HepG2 (cell line): ENCODE measurements around the gene SLCO2B1. TPM values are rescaled to one million over a fixed set of nuclear protein-coding genes. Genes with fewer than 3 reads are reported as not detected.

Experiments
- ATRX ChIP-seq: sonication (generic); formaldehyde crosslinking; IDR thresholded peaks from 2 replicates; pipeline ENCODE4 v1.4.0; 2020; ENCODE audit warnings: missing genetic modification reagents, borderline replicate concordance
- HDAC1 ChIP-seq: sonication (generic); formaldehyde crosslinking; IDR thresholded peaks from 2 replicates; pipeline ENCODE4 v1.5.1; 2020; ENCODE audit warnings: mild to moderate bottlenecking, missing genetic modification reagents
- REXO4 ChIP-seq: sonication (generic); formaldehyde crosslinking; IDR thresholded peaks from 2 replicates; pipeline ENCODE4 v1.8.0; 2022; ENCODE audit warnings: missing genetic modification reagents, mild to moderate bottlenecking, borderline replicate concordance
- SAP130 ChIP-seq: IDR thresholded peaks from 2 replicates; pipeline ENCODE4 v1.6.1; 2016; ENCODE audit warnings: low read depth
- SIX4 ChIP-seq: sonication (generic); formaldehyde crosslinking; IDR thresholded peaks from 2 replicates; pipeline ENCODE4 v1.4.0; 2020; ENCODE audit warnings: missing genetic modification reagents
- SMC3 ChIP-seq: IDR thresholded peaks from 2 replicates; pipeline ENCODE4 v1.6.1; 2011; ENCODE audit warnings: low read length, improper control_type of control experiment
- TGIF2 ChIP-seq: IDR thresholded peaks from 2 replicates; pipeline ENCODE4 v1.6.1; 2016; ENCODE audit warnings: control low read depth, missing compliant biosample characterization
- TOE1 ChIP-seq: sonication (generic); formaldehyde crosslinking; IDR thresholded peaks from 2 replicates; pipeline ENCODE4 v1.4.0; 2020; ENCODE audit warnings: mild to moderate bottlenecking, missing genetic modification reagents
- ZNF160 ChIP-seq: sonication (generic); formaldehyde crosslinking; IDR thresholded peaks from 2 replicates; pipeline ENCODE4 v1.8.0; 2022; ENCODE audit warnings: mild to moderate bottlenecking, inconsistent platforms, missing genetic modification reagents
- ZNF24 ChIP-seq: fragments of 450-650 bp; IDR thresholded peaks from 2 replicates; pipeline ENCODE4 v1.6.1; 2017; ENCODE audit warnings: antibody characterized with exemption, mild to moderate bottlenecking
- ZNF251 ChIP-seq: sonication (generic); formaldehyde crosslinking; IDR thresholded peaks from 2 replicates; pipeline ENCODE4 v1.9.0; 2021; ENCODE audit warnings: mild to moderate bottlenecking, missing genetic modification reagents
- ZNF282 ChIP-seq: fragments of 450-650 bp; IDR thresholded peaks from 2 replicates; pipeline ENCODE4 v1.6.1; 2018; ENCODE audit not compliant: partially characterized antibody
- ZNF30 ChIP-seq: sonication (generic); formaldehyde crosslinking; IDR thresholded peaks from 2 replicates; pipeline ENCODE4 v1.5.0; 2020; ENCODE audit warnings: mild to moderate bottlenecking, missing genetic modification reagents
- ZNF337 ChIP-seq: sonication (generic); formaldehyde crosslinking; IDR thresholded peaks from 2 replicates; pipeline ENCODE4 v1.5.1; 2020; ENCODE audit warnings: missing genetic modification reagents, low read depth, mild to moderate bottlenecking, borderline replicate concordance
- ZNF350 ChIP-seq: sonication (generic); formaldehyde crosslinking; IDR thresholded peaks from 2 replicates; pipeline ENCODE4 v1.4.0; 2020; ENCODE audit warnings: mild to moderate bottlenecking, low read depth, missing genetic modification reagents, borderline replicate concordance
- ZNF468 ChIP-seq: sonication (generic); formaldehyde crosslinking; IDR thresholded peaks from 2 replicates; pipeline ENCODE4 v1.8.0; 2022; ENCODE audit warnings: mild to moderate bottlenecking, moderate library complexity, missing genetic modification reagents
- ZNF572 ChIP-seq: sonication (generic); formaldehyde crosslinking; IDR thresholded peaks from 2 replicates; pipeline ENCODE4 v1.5.1; 2020; ENCODE audit warnings: mild to moderate bottlenecking, missing genetic modification reagents
- polyA plus RNA-seq, 8 experiments: library from polyadenylated mRNA; depleted of rRNA in 3 of 8; stranded (reverse) in 7 of 8; unstranded in 1 of 8; fragments of >200 nt; fragmentation: Illumina TruSeq in 4 of 8; extraction: Trizol in 4 of 8; gene quantifications; 2 replicates each; pipeline versions ENCODE4 v1.2.1 to v1.2.3, GENCODE V29; 2011 to 2016; ENCODE audit warnings: low read depth in 4 of 8, missing spikeins in 1 of 8, mixed read lengths in 1 of 8; ENCODE audit not compliant: insufficient read depth in 1 of 8
- total RNA-seq, 5 experiments: library from RNA; depleted of rRNA; stranded (reverse); fragments of >200 nt; fragmentation: Illumina TruSeq; extraction: Trizol; gene quantifications; 2 replicates each; pipeline ENCODE4 v1.2.3, GENCODE V29; 2016; ENCODE audit warnings: low read depth in 1 of 5
- TF ChIP-seq, protein P1 (sequence below): sonication (generic); formaldehyde crosslinking; IDR thresholded peaks from 2 replicates; pipeline ENCODE4 v1.4.0; 2020; ENCODE audit warnings: missing genetic modification reagents, borderline replicate concordance
- TF ChIP-seq, protein P2 (sequence below): sonication (generic); formaldehyde crosslinking; IDR thresholded peaks from 2 replicates; pipeline ENCODE4 v1.4.0; 2020; ENCODE audit warnings: mild to moderate bottlenecking, missing genetic modification reagents
- TF ChIP-seq, protein P3 (sequence below): sonication (generic); formaldehyde crosslinking; IDR thresholded peaks from 2 replicates; pipeline ENCODE4 v1.5.0; 2020; ENCODE audit warnings: missing genetic modification reagents
- TF ChIP-seq, protein P4 (sequence below): sonication (generic); formaldehyde crosslinking; IDR thresholded peaks from 2 replicates; pipeline ENCODE4 v1.4.0; 2020; ENCODE audit warnings: missing genetic modification reagents
- TF ChIP-seq, protein P5 (sequence below): sonication (generic); formaldehyde crosslinking; IDR thresholded peaks from 2 replicates; pipeline ENCODE4 v1.4.0; 2020; ENCODE audit warnings: missing genetic modification reagents

The SLCO2B1 gene
- total and polyA plus RNA-seq, 2 of the 13 experiments (the other 11 are each of a cell fraction or from before 2014, with no cell fraction given) = 15.3 to 19.8 TPM

DNA sequence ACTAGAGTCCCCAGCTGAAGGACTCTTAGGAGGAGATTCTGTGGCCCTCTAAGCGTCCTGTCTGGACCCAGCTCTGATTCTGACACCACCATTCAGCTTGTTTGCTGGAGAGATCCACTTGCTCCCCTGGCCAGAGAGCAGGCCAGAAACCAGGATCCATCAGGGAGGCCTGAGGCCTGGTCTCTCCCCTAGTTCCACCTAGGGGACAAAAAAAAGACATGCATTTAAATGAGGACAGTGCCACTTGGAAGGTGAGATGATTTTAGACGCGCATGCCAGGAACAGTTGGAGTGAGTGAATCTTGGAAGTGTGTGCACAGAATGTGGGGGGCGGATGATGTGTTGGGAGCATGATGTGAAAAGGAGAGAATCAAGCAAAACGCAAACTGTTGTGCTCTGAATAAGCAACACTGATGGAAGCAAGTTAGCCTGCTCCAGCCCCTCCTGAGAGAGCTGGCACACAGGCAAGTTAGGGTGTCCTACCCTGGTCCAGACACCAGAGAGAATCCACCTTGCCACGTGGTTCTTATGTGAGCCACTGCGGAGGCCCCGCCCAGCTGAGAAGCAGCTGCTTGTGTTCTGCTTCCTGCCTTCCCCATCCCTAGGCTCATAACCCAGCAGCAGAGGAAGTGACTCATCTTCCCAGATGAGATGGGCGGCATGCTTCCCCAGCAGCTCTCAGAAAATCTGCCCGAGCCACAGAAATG is 8.0 kb upstream of the SLCO2B1 start (continued):
- TF ChIP-seq, protein P1, sequence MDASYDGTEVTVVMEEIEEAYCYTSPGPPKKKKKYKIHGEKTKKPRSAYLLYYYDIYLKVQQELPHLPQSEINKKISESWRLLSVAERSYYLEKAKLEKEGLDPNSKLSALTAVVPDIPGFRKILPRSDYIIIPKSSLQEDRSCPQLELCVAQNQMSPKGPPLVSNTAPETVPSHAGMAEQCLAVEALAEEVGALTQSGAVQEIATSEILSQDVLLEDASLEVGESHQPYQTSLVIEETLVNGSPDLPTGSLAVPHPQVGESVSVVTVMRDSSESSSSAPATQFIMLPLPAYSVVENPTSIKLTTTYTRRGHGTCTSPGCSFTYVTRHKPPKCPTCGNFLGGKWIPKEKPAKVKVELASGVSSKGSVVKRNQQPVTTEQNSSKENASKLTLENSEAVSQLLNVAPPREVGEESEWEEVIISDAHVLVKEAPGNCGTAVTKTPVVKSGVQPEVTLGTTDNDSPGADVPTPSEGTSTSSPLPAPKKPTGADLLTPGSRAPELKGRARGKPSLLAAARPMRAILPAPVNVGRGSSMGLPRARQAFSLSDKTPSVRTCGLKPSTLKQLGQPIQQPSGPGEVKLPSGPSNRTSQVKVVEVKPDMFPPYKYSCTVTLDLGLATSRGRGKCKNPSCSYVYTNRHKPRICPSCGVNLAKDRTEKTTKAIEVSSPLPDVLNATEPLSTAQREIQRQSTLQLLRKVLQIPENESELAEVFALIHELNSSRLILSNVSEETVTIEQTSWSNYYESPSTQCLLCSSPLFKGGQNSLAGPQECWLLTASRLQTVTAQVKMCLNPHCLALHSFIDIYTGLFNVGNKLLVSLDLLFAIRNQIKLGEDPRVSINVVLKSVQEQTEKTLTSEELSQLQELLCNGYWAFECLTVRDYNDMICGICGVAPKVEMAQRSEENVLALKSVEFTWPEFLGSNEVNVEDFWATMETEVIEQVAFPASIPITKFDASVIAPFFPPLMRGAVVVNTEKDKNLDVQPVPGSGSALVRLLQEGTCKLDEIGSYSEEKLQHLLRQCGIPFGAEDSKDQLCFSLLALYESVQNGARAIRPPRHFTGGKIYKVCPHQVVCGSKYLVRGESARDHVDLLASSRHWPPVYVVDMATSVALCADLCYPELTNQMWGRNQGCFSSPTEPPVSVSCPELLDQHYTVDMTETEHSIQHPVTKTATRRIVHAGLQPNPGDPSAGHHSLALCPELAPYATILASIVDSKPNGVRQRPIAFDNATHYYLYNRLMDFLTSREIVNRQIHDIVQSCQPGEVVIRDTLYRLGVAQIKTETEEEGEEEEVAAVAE = no peak
- TF ChIP-seq ZNF160 (no peak), ZNF337 (CRISPR knock-in tag) (no peak), SAP130 (CRISPR knock-in tag) (peak; percentile 82), TOE1 (CRISPR knock-in tag) (no peak), SMC3 (no peak), REXO4 (no peak), TGIF2 (CRISPR knock-in tag) (no peak), ATRX (CRISPR knock-in tag) (no peak), ZNF572 (CRISPR knock-in tag) (no peak), SIX4 (CRISPR knock-in tag) (no peak), ZNF468 (CRISPR knock-in tag) (no peak), ZNF24 (no peak), HDAC1 (CRISPR knock-in tag) (peak; percentile 47; the same call in 1 of the 2 replicates), ZNF30 (CRISPR knock-in tag) (no peak), ZNF282 (no peak), ZNF350 (CRISPR knock-in tag) (no peak), ZNF251 (no peak)
- TF ChIP-seq, protein P2, sequence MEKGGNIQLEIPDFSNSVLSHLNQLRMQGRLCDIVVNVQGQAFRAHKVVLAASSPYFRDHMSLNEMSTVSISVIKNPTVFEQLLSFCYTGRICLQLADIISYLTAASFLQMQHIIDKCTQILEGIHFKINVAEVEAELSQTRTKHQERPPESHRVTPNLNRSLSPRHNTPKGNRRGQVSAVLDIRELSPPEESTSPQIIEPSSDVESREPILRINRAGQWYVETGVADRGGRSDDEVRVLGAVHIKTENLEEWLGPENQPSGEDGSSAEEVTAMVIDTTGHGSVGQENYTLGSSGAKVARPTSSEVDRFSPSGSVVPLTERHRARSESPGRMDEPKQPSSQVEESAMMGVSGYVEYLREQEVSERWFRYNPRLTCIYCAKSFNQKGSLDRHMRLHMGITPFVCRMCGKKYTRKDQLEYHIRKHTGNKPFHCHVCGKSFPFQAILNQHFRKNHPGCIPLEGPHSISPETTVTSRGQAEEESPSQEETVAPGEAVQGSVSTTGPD (CRISPR knock-in tag) = no peak
- TF ChIP-seq, protein P3, sequence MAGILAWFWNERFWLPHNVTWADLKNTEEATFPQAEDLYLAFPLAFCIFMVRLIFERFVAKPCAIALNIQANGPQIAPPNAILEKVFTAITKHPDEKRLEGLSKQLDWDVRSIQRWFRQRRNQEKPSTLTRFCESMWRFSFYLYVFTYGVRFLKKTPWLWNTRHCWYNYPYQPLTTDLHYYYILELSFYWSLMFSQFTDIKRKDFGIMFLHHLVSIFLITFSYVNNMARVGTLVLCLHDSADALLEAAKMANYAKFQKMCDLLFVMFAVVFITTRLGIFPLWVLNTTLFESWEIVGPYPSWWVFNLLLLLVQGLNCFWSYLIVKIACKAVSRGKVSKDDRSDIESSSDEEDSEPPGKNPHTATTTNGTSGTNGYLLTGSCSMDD (CRISPR knock-in tag) = no peak
- TF ChIP-seq, protein P4, sequence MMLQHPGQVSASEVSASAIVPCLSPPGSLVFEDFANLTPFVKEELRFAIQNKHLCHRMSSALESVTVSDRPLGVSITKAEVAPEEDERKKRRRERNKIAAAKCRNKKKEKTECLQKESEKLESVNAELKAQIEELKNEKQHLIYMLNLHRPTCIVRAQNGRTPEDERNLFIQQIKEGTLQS (CRISPR knock-in tag) = peak; percentile 43; the same call in 1 of the 2 replicates
- TF ChIP-seq, protein P5, sequence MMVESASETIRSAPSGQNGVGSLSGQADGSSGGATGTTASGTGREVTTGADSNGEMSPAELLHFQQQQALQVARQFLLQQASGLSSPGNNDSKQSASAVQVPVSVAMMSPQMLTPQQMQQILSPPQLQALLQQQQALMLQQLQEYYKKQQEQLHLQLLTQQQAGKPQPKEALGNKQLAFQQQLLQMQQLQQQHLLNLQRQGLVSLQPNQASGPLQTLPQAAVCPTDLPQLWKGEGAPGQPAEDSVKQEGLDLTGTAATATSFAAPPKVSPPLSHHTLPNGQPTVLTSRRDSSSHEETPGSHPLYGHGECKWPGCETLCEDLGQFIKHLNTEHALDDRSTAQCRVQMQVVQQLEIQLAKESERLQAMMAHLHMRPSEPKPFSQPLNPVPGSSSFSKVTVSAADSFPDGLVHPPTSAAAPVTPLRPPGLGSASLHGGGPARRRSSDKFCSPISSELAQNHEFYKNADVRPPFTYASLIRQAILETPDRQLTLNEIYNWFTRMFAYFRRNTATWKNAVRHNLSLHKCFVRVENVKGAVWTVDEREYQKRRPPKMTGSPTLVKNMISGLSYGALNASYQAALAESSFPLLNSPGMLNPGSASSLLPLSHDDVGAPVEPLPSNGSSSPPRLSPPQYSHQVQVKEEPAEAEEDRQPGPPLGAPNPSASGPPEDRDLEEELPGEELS (CRISPR knock-in tag) = no peak
